Astrocyte (in vitro differentiated cells and primary cell): ENCODE data around the gene MGAM2. TPM values are rescaled to one million over a fixed set of nuclear protein-coding genes. Genes with fewer than 3 reads are reported as not detected.

Experiments used
- DNase-seq: peaks from one replicate; pipeline ENCODE4 v3.0.0-alpha.2; 2010; ENCODE audit warnings: low read depth
- FAIRE-seq: peaks from 2 replicates; lab custom pipeline; 2011; peaks lifted over from hg19 to GRCh38; lab: Jason Lieb, UNC
- H2AFZ ChIP-seq: 2 replicates; pipeline ENCODE4 v1.6.0; 2012; ENCODE audit warnings: low read depth, low read length, inconsistent platforms
- H3K27ac ChIP-seq: 2 replicates; pipeline ENCODE4 v1.5.1; 2011; ENCODE audit warnings: low read depth, low read length, inconsistent platforms
- H3K27me3 ChIP-seq: 2 replicates; pipeline ENCODE4 v1.6.0; 2011; ENCODE audit warnings: low read length, inconsistent platforms; ENCODE audit not compliant: insufficient read depth
- H3K36me3 ChIP-seq: 2 replicates; pipeline ENCODE4 v1.5.1; 2011; ENCODE audit warnings: low read length, inconsistent platforms; ENCODE audit not compliant: insufficient read depth
- H3K4me1 ChIP-seq: 2 replicates; pipeline ENCODE4 v1.5.1; 2011; ENCODE audit warnings: low read length, inconsistent platforms; ENCODE audit not compliant: insufficient read depth
- H3K4me2 ChIP-seq: 2 replicates; pipeline ENCODE4 v1.6.0; 2012; ENCODE audit warnings: low read length, inconsistent platforms
- H3K4me3 ChIP-seq: 2 replicates; pipeline ENCODE4 v1.5.1; 2011; ENCODE audit warnings: low read depth, mild to moderate bottlenecking, low read length, inconsistent platforms; ENCODE audit not compliant: insufficient read depth
- H3K79me2 ChIP-seq: 2 replicates; pipeline ENCODE4 v1.6.0; 2012; ENCODE audit warnings: mild to moderate bottlenecking, low read length, inconsistent platforms; ENCODE audit not compliant: insufficient read depth
- H3K9ac ChIP-seq: 2 replicates; pipeline ENCODE4 v1.6.0; 2012; ENCODE audit warnings: mild to moderate bottlenecking, low read length, inconsistent platforms
- H3K9me3 ChIP-seq: 2 replicates; pipeline ENCODE4 v1.5.1; 2012; ENCODE audit warnings: low read depth, mild to moderate bottlenecking, low read length, inconsistent platforms; ENCODE audit not compliant: insufficient read depth
- H4K20me1 ChIP-seq: 2 replicates; pipeline ENCODE4 v1.6.0; 2012; ENCODE audit warnings: low read length, inconsistent platforms; ENCODE audit not compliant: insufficient read depth
- H3K27ac Mint-ChIP-seq: one replicate; pipeline ENCODE4 v1.8.0; 2021; ENCODE audit warnings: mild to moderate bottlenecking, mixed read lengths; ENCODE audit not compliant: unreplicated experiment
- H3K27me3 Mint-ChIP-seq: one replicate; pipeline ENCODE4 v1.8.0; 2021; ENCODE audit warnings: low read depth, mixed read lengths; ENCODE audit not compliant: unreplicated experiment
- H3K36me3 Mint-ChIP-seq: one replicate; pipeline ENCODE4 v1.8.0; 2021; ENCODE audit warnings: low read depth, mixed read lengths; ENCODE audit not compliant: unreplicated experiment
- H3K4me1 Mint-ChIP-seq: one replicate; pipeline ENCODE4 v1.8.0; 2021; ENCODE audit warnings: low read depth, mixed read lengths; ENCODE audit not compliant: unreplicated experiment
- H3K4me3 Mint-ChIP-seq: one replicate; pipeline ENCODE4 v1.8.0; 2021; ENCODE audit warnings: mild to moderate bottlenecking, moderate library complexity, mixed read lengths; ENCODE audit not compliant: unreplicated experiment
- H3K9me3 Mint-ChIP-seq: one replicate; pipeline ENCODE4 v1.8.0; 2021; ENCODE audit warnings: mild to moderate bottlenecking, mixed read lengths; ENCODE audit not compliant: unreplicated experiment
- CTCF ChIP-seq: IDR thresholded peaks from 2 replicates; pipeline ENCODE4 v1.5.1; 2011; ENCODE audit warnings: low read depth, mild to moderate bottlenecking, inconsistent platforms, low read length, moderate library complexity; ENCODE audit not compliant: insufficient read depth
- EZH2 ChIP-seq: IDR thresholded peaks from 2 replicates; pipeline ENCODE4 v1.6.1; 2012; ENCODE audit warnings: mild to moderate bottlenecking, low read length, inconsistent platforms; ENCODE audit not compliant: insufficient read depth
- total RNA-seq: library from RNA; stranded (reverse); gene quantifications from 2 replicates; pipeline ENCODE4 v1.2.1, GENCODE V29; 2021

The MGAM2 gene
- total RNA-seq, 1 donor from 2014 or later = 0.05 TPM

GRCh38 chr7:142200206-142200605 is 88.7 kb downstream of the MGAM2 start:
- Mint-ChIP-seq H3K4me3 (no peak overlapping the region), H3K27me3 (no peaks in the 10 kb centered on the region), H3K36me3 (no peaks in the 10 kb centered on the region), H3K27ac (no peak overlapping the region), H3K4me1 (peaks cover 16% of the 10 kb centered on the region), H3K9me3 (no peaks in the 10 kb centered on the region)
- Histone ChIP-seq H3K9ac (no peak overlapping the region), H3K4me1 (peaks cover 6% of the 10 kb centered on the region), H3K27ac (no peak overlapping the region), H3K36me3 (no peaks in the 10 kb centered on the region), H3K27me3 (no peaks in the 10 kb centered on the region), H3K79me2 (no peaks in the 10 kb centered on the region), H4K20me1 (no peaks in the 10 kb centered on the region), H3K4me3 (no peak overlapping the region), H3K9me3 (no peaks in the 10 kb centered on the region), H2AFZ (no peak overlapping the region), H3K4me2 (no peak overlapping the region)
- no peak for DNase-seq
- TF ChIP-seq CTCF (no peak), EZH2 (no peak)
- FAIRE-seq = no peak

GRCh38 chr7:142228537-142229104 is 117.1 kb downstream of the MGAM2 start:
- Histone ChIP-seq H3K4me2 (no peak overlapping the region), H3K9me3 (no peaks in the 10 kb centered on the region), H3K27me3 (no peaks in the 10 kb centered on the region), H2AFZ (no peak overlapping the region), H3K9ac (no peak overlapping the region), H3K36me3 (no peaks in the 10 kb centered on the region), H4K20me1 (no peaks in the 10 kb centered on the region), H3K4me1 (no peaks in the 10 kb centered on the region), H3K27ac (no peak overlapping the region), H3K4me3 (no peak overlapping the region), H3K79me2 (no peaks in the 10 kb centered on the region)
- FAIRE-seq (no peak), DNase-seq (no peak)
- no peak overlapping the region for H3K27ac Mint-ChIP-seq
- no peaks in the 10 kb centered on the region for H3K36me3 Mint-ChIP-seq
- H3K4me3 Mint-ChIP-seq = no peak overlapping the region
- H3K9me3 Mint-ChIP-seq = no peaks in the 10 kb centered on the region
- peaks cover 5% of the 10 kb centered on the region for H3K4me1 Mint-ChIP-seq
- TF ChIP-seq CTCF (no peak), EZH2 (no peak)
- peaks cover 8% of the 10 kb centered on the region for H3K27me3 Mint-ChIP-seq

GRCh38 chr7:142231716-142232115 is 120.2 kb downstream of the MGAM2 start:
- no peak for FAIRE-seq
- Histone ChIP-seq H3K27me3 (no peaks in the 10 kb centered on the region), H3K36me3 (no peaks in the 10 kb centered on the region), H3K4me1 (no peaks in the 10 kb centered on the region), H3K9ac (no peak overlapping the region), H4K20me1 (no peaks in the 10 kb centered on the region), H3K27ac (no peak overlapping the region), H3K4me3 (no peak overlapping the region), H3K79me2 (no peaks in the 10 kb centered on the region), H2AFZ (no peak overlapping the region), H3K9me3 (no peaks in the 10 kb centered on the region), H3K4me2 (no peak overlapping the region)
- H3K4me1 Mint-ChIP-seq = peaks cover 5% of the 10 kb centered on the region
- H3K36me3 Mint-ChIP-seq = no peaks in the 10 kb centered on the region
- TF ChIP-seq EZH2 (no peak), CTCF (no peak)
- DNase-seq = no peak
- H3K9me3 Mint-ChIP-seq = no peaks in the 10 kb centered on the region
- no peak overlapping the region for H3K27ac Mint-ChIP-seq
- H3K4me3 Mint-ChIP-seq = no peak overlapping the region
- peaks cover 6% of the 10 kb centered on the region for H3K27me3 Mint-ChIP-seq
